Measurements from ENCODE around the gene PSMD4.

DNA sequence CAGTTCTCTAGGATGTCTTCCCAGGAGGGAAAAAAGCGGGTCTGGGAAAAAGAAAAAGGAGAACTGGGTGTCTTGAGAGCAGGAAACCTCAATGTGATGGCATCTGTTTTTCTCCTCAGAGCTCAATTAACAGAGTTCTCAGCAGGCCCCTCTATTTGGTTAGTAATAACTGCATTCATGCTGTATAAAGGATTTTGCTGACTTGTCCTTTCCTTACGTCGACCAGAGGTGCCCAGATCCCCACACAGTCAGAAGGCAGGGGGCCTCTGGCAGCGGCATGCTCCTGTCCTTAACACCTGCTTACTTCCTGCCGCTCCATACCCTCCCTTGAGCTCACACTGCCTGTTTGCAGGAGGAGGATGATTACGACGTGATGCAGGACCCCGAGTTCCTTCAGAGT lies 12.3 kb downstream of the PSMD4 start:
- no peak for TF ChIP-seq GATA2 (IDR thresholded peaks at IDR 0.05; ENCODE audit: low read depth, low read length)
- TF ChIP-seq GATA3 (IDR thresholded peaks at IDR 0.05; ENCODE audit: low read depth, low read length) = no peak

All from SH-SY5Y (cell line).